Colonic mucosa (tissue), 4 donors: ENCODE data around the gene HSP90AB1. TPM values are rescaled to one million over a fixed set of nuclear protein-coding genes. Genes with fewer than 3 reads are reported as not detected.

Experiments
- DNase-seq: peaks from one replicate; pipeline ENCODE4 v3.0.0-alpha.2; 2020
- H3K27ac ChIP-seq: fragments of 200-600 bp; one replicate; pipeline ENCODE4 v1.8.0; 2021
- H3K27me3 ChIP-seq: fragments of 200-600 bp; one replicate; pipeline ENCODE4 v1.8.0; 2021
- H3K36me3 ChIP-seq: fragments of 200-600 bp; one replicate; pipeline ENCODE4 v1.8.0; 2021
- H3K4me1 ChIP-seq: fragments of 200-600 bp; one replicate; pipeline ENCODE4 v1.8.0; 2021; ENCODE audit warnings: mild to moderate bottlenecking
- H3K4me3 ChIP-seq: fragments of 200-600 bp; one replicate; pipeline ENCODE4 v1.8.0; 2021
- H3K9ac ChIP-seq, 2 donors: one replicate each; pipeline ENCODE4 v1.7.0; 2013; ENCODE audit warnings: control low read depth in 2 of 2, low read depth in 2 of 2, low read length in 2 of 2
- H3K9me3 ChIP-seq: fragments of 200-600 bp; one replicate; pipeline ENCODE4 v1.8.0; 2021
- CTCF ChIP-seq: fragments of 200-600 bp; IDR thresholded peaks from one replicate; pipeline ENCODE4 v1.8.0; 2022; ENCODE audit warnings: antibody characterized with exemption, mild to moderate bottlenecking
- intact Hi-C: fragments of 100-400 bp; cut with DNase I; formaldehyde crosslinking; loops from one replicate; pipeline ENCODE4 v1.14.1; 2022
- total RNA-seq, 2 donors: library from RNA; stranded (reverse); fragmentation: NEBNext Ultra II Directional in 1 of 2; extraction: Animal tissue kit (Norgen Biotek cat#: 25700) in 1 of 2; gene quantifications; one replicate each; pipeline ENCODE4 v1.2.1, GENCODE V29; 2021
- donor health status: healthy.
- donor health status: DM: no; HTN: no; CAD: no.
- donor health status: DM: no; HTN: no; CAD: no.

The HSP90AB1 gene
- total RNA-seq, 2 donors from 2014 or later: 409 to 1,163 TPM

GRCh38 chr6:44202332-44202971 lies 44.4 kb upstream of the HSP90AB1 start:
- no peak for DNase-seq
- H3K9ac ChIP-seq: no peak overlapping the region
- no peak overlapping the region for H3K27ac ChIP-seq
- intact Hi-C loops: no loop called here
- H3K36me3 ChIP-seq: no peaks in the 10 kb centered on the region
- no peaks in the 10 kb centered on the region for H3K4me1 ChIP-seq
- H3K4me3 ChIP-seq: no peak overlapping the region
- no peaks in the 10 kb centered on the region for H3K27me3 ChIP-seq
- TF ChIP-seq CTCF: no peak
- H3K9me3 ChIP-seq: no peaks in the 10 kb centered on the region

DNA sequence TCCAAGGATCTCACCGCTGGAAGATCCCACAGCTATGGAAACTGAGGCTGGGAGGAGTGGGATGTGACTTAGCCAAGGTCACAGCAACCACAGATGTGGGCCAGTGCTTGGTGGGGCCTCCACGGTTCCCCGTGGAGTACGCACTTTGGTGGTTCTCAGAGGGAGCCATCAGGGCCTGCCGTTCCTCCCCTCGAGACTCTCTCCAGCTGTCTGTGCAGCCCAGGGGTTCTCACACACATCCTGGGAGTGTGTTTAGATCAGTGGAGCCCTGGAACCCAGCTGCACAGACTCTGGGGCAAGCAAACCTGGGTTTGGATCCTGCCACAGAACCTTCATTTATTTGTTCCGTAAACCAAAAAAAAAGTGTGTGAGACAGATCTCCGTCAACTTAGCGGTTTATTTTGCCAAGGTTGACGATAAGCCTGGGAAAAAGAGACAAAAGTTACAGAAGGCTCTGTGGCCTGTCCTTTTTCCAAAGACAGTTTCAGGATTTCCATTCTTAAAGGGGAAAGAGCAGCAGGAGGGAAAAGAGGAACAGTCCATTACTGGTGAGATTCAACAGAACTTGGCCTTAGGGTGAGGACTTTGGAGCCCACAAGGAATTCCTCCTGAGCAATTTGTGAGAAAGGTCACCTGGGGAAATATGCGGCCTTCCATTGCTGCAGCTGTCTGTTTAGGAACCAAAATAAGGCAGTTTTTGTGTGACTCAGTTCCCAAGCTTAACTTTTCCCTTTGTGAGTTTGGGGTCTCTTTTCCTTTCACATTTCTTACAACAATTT lies 43.7 kb upstream of the HSP90AB1 start:
- Histone ChIP-seq H3K27me3 (no peaks in the 10 kb centered on the region), H3K9ac (peak overlapping the region in 1 of 2 donors; percentile 26), H3K36me3 (no peaks in the 10 kb centered on the region), H3K4me3 (no peak overlapping the region), H3K4me1 (no peaks in the 10 kb centered on the region), H3K9me3 (no peaks in the 10 kb centered on the region), H3K27ac (no peak overlapping the region)
- TF ChIP-seq CTCF: no peak
- intact Hi-C loops: no loop called here
- DNase-seq: no peak

GRCh38 chr6:44203955-44204354 lies 42.9 kb upstream of the HSP90AB1 start:
- no peaks in the 10 kb centered on the region for H3K27me3 ChIP-seq
- H3K4me3 ChIP-seq: no peak overlapping the region
- no peaks in the 10 kb centered on the region for H3K9me3 ChIP-seq
- no peak for TF ChIP-seq CTCF
- no peak overlapping the region for H3K9ac ChIP-seq
- DNase-seq: peak; percentile 62
- intact Hi-C loops: no loop called here
- H3K27ac ChIP-seq: peak overlapping the region; percentile 26
- H3K4me1 ChIP-seq: no peaks in the 10 kb centered on the region
- no peaks in the 10 kb centered on the region for H3K36me3 ChIP-seq

DNA sequence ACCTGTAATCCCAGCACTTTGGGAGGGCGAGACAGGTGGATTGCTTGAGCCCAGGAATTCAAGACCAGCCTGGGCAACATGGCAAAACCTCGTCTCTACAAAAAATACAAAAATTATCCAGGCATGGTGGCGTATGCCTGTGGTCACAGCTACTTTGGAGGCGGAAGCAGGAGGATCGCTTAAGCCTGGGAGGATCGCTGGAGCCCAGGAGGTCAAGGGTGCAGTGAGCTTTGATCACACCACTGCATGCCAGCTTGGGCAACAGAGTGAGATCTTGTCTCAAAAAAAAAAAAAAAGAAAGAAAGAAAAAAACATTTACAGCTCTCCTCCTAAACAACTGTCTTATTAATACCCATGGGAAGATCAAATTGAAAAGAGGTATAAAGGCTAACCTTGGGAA lies 38.9 kb upstream of the HSP90AB1 start:
- Histone ChIP-seq H3K4me3 (no peak overlapping the region), H3K4me1 (no peaks in the 10 kb centered on the region), H3K36me3 (no peaks in the 10 kb centered on the region), H3K9me3 (no peaks in the 10 kb centered on the region), H3K9ac (no peak overlapping the region), H3K27me3 (no peaks in the 10 kb centered on the region), H3K27ac (no peak overlapping the region)
- DNase-seq: no peak
- no peak for TF ChIP-seq CTCF
- intact Hi-C loops: no loop called here

- intact Hi-C loops: no loop called here
- Histone ChIP-seq H3K4me3 (no peak overlapping the region), H3K36me3 (no peaks in the 10 kb centered on the region), H3K9me3 (no peaks in the 10 kb centered on the region), H3K27me3 (no peaks in the 10 kb centered on the region), H3K9ac (no peak overlapping the region), H3K4me1 (no peaks in the 10 kb centered on the region), H3K27ac (no peak overlapping the region)
- DNase-seq: no peak
- no peak for TF ChIP-seq CTCF
Measured at GRCh38 chr6:44211284-44211683, 35.6 kb upstream of the HSP90AB1 start.
